ENCODE measurements around the gene TCL1A.

The TCL1A gene

DNA sequence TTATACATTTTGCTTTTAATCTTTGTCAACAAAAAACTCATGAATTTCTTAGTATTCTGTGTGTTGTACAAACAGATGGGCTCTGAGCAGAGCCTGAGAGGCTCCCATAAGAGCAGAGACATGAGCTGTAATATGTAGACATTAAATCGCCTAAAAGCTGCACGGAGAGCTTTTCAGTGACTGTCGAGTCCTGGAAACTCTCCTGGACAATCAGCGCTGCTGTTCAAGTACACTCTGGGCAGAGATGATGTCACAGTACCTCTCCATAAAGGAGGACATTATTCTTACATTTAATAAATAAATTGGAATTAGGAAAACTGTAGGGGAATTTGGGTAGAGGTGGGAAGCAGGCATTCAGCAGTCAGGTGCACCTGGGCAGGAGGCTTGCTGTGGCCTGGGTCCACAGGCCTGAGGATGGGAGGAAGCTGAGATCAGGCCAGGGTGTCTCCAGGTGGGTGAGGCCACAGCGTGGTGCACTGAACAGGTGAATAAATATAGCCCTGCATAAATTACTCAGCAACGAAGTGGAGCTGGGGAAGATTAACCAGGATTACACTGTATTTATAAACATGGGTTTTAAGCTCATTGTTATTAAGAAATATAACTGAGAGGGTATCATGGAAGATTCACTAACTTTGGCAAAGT lies 13.3 kb upstream of the TCL1A start:
- TF ChIP-seq, protein P1, sequence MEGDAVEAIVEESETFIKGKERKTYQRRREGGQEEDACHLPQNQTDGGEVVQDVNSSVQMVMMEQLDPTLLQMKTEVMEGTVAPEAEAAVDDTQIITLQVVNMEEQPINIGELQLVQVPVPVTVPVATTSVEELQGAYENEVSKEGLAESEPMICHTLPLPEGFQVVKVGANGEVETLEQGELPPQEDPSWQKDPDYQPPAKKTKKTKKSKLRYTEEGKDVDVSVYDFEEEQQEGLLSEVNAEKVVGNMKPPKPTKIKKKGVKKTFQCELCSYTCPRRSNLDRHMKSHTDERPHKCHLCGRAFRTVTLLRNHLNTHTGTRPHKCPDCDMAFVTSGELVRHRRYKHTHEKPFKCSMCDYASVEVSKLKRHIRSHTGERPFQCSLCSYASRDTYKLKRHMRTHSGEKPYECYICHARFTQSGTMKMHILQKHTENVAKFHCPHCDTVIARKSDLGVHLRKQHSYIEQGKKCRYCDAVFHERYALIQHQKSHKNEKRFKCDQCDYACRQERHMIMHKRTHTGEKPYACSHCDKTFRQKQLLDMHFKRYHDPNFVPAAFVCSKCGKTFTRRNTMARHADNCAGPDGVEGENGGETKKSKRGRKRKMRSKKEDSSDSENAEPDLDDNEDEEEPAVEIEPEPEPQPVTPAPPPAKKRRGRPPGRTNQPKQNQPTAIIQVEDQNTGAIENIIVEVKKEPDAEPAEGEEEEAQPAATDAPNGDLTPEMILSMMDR (IDR thresholded peaks at IDR 0.05; ENCODE audit: extremely low read depth, insufficient read depth, missing control alignments), result no peak
- in situ Hi-C loops (cut with MboI; ENCODE audit: low pct_unique_long_range_greater_than_20kb, low sequenced_read_pairs, unreplicated experiment), result no loop called here
- no peak for DNase-seq (ENCODE audit: low spot score)

DNA sequence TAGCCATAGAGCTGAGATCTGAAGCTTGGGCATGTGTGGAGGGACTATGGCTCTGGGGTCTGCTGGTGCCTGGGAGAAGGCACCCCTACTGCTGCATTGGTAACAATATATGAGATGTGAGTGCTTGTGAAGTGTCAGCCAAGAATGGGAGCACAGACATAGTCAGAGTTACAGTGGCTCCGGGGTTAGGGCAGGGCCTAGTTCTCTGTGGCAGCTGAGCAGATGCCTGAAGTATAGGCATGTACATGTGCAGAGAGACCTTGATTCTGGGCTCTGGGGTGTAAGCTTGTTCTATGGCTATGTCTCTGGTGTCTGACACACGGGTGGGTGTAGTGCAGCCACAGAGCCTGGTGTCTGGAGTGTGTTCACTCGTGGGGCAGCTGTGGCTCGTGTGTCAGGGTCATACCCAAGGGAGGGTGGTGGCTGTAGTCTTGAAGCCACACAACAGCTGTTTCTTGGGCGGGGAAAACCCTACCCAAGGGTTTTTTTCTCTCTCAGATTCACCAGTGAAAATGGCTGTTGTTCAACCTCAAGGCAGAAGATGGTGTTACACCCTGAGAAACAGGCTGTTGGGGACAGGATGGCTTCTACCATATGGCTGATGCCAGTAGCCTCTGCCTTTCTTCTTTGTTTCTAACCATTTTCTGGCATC lies 11.9 kb upstream of the TCL1A start:
- TF ChIP-seq, protein P1 (IDR thresholded peaks at IDR 0.05; ENCODE audit: extremely low read depth, insufficient read depth, missing control alignments), result no peak

DNA sequence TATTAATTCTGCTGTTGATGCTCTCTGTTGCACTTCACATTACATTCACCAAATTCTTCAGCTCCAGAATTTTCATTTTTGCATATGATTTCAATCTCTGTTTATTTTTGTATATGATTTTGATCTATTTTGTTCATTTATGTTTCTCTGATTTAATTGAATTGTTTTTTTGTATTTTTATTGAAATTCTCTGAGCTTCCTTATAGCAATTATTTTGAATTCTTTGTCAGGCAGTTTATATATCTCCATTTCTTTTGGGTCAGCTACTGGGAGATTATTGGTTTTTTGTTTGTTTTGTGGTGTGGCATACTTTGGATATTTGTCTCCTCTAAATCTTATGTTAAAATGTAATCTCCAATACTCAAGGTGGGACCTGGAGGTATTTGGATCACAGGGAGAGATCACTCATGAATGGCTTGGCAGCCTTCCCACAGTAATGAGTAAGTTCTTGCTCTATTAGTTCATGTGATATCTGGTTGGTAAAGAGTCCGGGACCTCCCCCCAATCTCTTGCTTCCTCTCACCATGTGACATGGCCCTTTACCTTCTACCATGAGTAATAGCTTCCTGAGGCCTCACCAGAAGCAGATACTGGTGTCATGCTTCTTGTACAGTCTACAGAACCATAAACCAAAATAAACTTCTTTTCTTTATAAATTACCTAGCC lies 8.7 kb upstream of the TCL1A start:
- TF ChIP-seq, protein P1 (IDR thresholded peaks at IDR 0.05; ENCODE audit: extremely low read depth, insufficient read depth, missing control alignments), result no peak
- DNase-seq (ENCODE audit: low spot score), result no peak
- in situ Hi-C loops (cut with MboI; ENCODE audit: low pct_unique_long_range_greater_than_20kb, low sequenced_read_pairs, unreplicated experiment), result no loop called here

More for the DNA sequence above, 11.9 kb upstream of the TCL1A start:
- in situ Hi-C loops (cut with MboI; ENCODE audit: low pct_unique_long_range_greater_than_20kb, low sequenced_read_pairs, unreplicated experiment), result no loop called here
- DNase-seq (ENCODE audit: low spot score), result peak; percentile 64

DNA sequence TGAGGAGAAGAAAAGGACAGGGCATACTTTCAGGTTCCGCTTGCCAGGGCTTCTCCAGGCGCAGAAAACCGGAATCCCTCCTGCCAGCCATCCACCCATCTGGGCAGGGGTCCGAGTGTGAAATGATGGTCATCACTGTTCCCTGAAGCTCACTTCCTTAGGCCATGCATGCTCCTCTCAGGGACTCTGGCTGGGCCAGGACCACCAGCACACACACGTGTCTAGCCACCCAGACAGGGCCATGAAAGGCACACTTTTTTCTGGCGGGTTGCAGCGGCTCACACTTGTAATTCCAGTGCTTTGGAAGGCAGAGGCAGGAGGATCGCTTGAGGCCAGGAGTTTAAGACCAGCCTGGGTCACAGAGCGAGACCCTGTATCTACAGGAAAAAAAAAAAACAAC lies 1.5 kb downstream of the TCL1A start:
- in situ Hi-C loops (cut with MboI; ENCODE audit: low pct_unique_long_range_greater_than_20kb, low sequenced_read_pairs, unreplicated experiment), result no loop called here
- no peak for DNase-seq (ENCODE audit: low spot score)
- TF ChIP-seq, protein P1 (IDR thresholded peaks at IDR 0.05; ENCODE audit: extremely low read depth, insufficient read depth, missing control alignments), result no peak

DNA sequence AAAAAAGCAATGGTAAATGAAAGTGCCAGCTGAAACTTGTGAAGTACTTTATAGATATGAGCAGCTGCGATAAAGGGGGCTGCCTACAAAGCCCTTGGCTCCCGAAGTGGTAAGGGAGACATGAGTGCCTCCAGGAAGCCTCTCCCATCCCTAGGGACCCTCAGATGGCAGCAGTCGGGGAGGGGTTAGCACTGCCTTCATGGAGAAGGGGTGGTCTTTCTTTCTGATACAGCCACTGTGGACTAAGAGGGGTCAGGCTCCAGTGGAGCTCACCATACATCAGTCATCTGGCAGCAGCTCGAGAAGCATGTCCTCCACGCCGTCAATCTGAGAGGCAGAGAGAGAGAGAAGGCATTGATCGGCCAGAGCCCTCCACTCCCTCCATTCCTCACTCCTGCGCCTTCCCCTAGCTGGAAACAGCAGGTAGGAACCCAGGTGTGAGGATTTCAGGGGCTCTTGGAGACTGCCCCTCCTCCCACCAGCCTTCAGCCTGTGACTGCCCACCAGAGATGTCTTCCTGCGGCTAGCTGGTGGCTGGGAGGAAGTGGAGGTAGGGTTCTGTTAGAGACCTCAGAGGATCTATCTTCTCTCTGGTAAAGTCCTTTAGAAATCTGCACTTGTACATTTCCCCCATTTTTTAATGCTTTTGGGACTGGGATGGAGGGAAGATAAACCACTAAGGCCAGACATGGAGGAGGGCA lies 2.3 kb downstream of the TCL1A start:
- DNase-seq (ENCODE audit: low spot score), result no peak
- in situ Hi-C loops (cut with MboI; ENCODE audit: low pct_unique_long_range_greater_than_20kb, low sequenced_read_pairs, unreplicated experiment), result no loop called here
- TF ChIP-seq, protein P1 (IDR thresholded peaks at IDR 0.05; ENCODE audit: extremely low read depth, insufficient read depth, missing control alignments), result no peak

DNA sequence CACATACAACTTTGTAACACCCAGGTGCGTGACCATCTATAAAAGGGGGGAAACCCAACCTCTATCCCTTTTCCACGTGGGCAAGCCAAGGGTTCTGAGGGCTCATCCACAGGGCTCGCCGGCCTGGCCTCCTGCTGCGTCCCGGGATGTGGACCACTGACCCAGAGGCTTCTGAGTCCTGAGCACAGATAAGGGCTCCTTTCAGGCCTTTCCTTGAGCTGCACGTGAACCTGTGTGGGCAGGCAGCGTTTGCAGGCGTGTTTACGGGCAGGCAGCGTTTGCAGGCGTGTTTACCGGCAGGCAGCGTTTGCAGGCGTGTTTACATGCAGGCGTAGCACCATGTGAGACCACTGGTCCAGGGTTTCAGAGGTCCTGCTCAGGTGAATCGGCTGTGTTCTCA lies 3.8 kb downstream of the TCL1A start:
- TF ChIP-seq, protein P1 (IDR thresholded peaks at IDR 0.05; ENCODE audit: extremely low read depth, insufficient read depth, missing control alignments), result no peak
- in situ Hi-C loops (cut with MboI; ENCODE audit: low pct_unique_long_range_greater_than_20kb, low sequenced_read_pairs, unreplicated experiment), result no loop called here
- DNase-seq (ENCODE audit: low spot score), result no peak
